Renal pelvis (tissue), 4 donors: Measurements from ENCODE around the gene KIAA0232. TPM values are rescaled to one million over a fixed set of nuclear protein-coding genes. Genes with fewer than 3 reads are reported as not detected.
"Not testable (repeated sequence)": the region's sequence is repeated elsewhere in the genome, so short reads cannot be mapped to it uniquely, and the experiment has no call there.

Experiments used
- DNase-seq: peaks from one replicate; pipeline ENCODE4 v3.0.0-alpha.2; 2013
- polyA plus RNA-seq, 3 donors: library from polyadenylated mRNA; unstranded; fragments of 120-200 nt; gene quantifications; one replicate each; pipeline ENCODE4 v1.2.1, GENCODE V29; 2013; ENCODE audit not compliant: insufficient read length in 3 of 3

KIAA0232 gene
- polyA plus RNA-seq, 3 donors, result 37.2 to 44.9 (median 38.1) TPM

DNA sequence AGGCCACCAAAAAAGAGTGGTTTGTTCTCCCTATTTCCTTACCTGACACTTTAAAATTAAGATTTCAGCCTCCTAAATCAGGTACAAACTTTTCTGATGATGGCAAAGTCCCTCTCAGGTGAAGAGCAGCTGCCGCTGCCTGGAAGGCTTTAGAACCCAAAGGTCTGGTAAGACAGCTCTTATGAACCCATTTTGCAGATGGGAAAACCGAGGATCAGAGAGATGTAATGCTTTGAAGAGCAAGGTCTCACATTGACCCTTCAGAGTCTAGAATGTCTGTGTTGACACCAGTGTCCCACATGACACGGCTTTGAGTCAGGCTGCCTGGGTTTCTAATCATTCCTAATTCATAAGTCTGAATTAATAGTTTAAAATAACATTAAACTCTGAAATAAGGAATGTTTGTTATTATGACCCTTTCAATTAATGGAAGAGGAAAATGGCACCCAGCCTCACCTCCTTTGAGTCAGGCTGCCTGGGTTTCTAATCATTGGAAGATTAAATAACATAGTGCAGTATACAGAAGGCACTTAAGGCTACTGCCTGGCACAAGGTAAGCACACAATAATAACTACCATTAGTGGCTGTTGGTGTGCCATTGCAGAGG, 27.9 kb upstream of the KIAA0232 start:
- no peak for DNase-seq

DNA sequence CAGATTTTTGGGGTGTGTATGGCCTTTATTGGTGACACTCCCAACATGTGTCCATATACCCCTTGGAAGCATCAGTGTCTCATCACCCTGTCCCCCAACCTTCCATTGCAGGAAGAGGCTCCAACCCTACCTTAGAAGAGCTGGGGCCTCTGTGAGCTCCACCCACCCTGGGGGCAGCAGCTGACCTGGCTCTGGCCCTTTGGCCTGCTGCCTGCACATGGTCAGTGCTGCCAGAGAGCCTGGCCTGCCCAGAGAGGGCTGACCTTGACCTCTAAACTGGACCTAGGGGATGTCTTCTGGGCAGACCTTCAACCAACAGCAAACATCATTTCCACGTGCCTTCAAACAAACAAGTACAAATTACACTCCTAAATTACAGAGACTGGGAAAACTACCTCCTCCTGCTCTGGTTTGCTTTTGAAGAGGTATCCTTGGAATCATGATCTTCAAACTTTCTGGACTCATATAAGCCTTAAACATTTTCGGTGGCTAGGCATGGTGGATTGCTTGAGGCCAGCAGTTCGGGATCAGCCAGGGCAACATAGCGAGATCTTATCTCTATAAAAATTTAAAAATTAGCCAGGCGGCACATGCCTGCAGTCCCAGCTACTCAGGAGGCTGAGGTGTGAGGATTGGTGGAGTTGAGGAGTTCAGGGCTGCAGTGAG, 27.3 kb upstream of the KIAA0232 start:
- DNase-seq, result no peak

DNA sequence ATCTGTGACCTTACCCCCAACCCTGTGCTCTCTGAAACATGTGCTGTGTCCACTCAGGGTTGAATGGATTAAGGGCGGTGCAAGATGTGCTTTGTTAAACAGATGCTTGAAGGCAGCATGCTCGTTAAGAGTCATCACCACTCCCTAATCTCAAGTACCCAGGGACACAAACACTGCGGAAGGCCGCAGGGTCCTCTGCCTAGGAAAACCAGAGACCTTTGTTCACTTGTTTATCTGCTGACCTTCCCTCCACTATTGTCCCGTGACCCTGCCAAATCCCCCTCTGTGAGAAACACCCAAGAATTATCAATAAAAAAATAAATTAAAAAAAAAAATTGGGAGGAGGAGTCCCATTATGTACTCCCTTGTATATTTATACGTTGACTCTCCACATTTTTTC, 26.2 kb upstream of the KIAA0232 start:
- DNase-seq, result not testable (repeated sequence)

DNA sequence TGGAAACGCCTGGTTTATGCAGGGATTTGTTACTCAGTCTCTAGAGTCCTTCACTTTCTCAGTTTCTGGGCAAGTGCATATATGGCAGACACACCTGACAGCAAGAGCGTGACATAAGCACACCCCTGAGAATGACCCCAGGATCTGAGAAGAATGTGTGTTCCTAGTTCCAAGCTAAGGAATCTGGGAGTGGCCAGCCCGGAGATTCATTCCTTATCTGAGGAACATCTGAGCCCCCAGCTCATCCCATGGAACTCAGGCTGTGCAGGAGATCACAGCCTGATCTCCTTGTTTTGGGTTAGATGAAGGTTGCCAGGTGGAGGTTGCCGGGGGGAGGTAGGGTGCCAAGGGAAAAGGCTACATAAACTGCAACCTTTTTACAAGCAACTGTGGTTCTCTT, 23.8 kb upstream of the KIAA0232 start:
- DNase-seq, result no peak

DNA sequence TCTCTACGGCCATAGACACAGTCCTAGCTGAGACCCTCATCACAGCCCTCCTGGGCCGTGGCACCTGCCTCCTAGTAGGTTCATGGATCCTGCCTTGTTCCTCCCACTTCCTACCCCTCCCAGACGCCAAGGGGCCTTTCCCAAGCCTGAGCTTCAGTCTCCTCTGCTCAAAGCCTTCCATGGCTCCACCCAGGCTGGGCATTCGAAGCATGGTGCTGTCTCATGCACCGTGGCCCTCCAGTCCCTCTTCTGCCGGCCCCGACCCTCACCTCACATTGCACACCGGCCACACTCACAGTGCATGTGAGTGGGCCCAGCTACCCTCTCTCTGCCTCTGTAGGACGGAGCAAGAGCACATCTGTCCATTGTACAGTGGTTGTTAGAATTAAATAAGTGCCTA, 21.7 kb upstream of the KIAA0232 start:
- no peak for DNase-seq

DNA sequence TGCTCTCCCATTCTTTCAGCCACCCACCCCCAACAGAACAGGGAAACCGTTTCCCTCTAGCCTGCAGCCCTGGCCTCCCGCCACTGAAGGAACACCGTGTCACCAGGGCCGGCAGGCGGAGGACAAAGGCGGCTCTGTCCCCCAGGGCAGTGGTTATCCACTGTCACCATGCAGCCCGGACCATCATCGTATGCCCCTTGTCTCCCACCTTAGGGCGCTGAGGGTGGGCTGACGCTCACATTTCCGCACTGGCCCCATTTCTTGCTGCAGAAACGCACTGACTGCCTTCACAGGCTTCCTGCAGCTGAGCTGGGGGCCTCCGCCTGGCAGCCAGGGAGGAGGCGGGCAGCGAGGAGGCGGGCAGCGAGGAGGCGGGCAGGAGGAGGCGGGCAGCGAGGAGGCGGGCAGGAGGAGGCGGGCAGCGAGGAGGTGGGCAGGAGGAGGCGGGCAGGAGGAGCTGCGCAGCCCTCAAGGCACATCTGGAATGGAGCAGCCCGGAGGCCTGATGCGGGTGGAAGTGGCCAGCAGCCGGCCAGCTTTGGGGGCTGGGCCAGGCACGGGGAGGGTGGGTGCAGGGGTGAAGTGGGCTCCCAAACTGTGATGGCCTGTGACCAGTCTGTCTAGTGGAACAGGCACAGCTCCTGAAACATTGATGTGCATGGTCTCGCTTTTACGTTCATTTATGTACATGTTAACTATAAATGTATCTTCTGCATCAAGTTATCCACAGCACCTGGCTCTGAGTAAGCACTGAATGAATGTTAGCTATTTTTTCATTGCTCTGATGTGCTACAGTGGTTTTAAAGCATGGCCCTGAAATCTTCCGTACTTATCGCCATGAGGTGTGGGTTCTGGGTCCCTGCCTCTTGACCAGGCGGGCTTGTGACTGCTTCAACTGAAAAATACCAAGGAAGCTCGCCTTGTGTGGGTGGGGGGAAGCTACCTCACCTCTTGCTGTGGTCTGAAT, 20.6 kb upstream of the KIAA0232 start:
- DNase-seq, result no peak

DNA sequence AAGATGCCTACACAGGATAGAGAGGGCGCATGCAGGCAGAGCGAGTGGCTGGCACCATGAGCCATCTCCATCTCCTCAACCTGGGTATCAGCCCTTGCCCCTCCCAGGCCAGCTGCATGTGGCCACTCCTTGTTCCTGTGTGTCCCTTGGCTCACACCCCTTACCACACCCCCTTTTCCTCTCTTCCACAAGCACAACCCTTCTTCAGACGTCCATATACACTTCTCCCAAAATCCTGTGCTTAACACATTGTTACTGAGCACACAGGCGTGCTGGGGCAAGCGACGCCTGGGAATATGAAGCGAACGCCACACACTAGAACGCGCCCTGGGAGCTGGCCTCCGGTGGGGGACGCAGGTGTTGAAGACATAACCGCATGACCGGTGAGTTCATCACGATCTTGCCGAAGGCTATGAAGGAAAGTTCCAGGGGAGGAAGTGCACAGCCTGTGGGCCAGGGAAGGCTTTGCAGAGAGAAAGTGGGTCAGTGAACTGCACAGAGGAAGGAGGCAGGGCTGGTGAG, 19.1 kb upstream of the KIAA0232 start:
- DNase-seq, result no peak

DNA sequence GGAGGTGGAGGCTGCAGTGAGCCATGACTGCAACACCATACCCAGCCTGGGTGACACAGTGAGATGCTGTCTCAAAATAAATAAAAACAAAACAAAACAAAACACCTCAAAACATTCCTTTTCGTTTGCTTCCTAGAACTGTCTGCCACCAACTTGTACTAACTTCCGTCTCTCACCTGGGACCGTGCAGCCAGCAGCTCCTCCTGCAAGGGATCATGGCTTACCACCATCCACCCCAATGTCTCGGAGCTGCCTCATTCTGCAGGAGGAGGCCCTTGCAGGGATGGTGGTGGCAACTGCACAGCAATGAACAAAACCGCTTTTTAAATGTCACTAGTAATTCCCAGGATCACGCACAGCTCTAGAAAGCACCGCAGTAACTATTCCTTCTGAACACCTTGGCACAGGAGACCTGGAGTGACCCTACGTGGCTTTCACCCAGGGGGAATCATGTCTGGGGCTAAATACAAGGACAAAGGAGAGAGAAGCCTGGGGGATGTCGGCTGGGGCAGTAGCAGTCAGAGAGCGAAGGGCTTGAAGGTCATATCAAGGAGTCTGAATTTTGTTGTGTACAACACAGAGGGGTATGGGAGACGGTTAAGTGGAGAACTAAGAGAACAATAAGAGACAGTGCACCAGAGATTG, 17.4 kb upstream of the KIAA0232 start:
- no peak for DNase-seq

DNA sequence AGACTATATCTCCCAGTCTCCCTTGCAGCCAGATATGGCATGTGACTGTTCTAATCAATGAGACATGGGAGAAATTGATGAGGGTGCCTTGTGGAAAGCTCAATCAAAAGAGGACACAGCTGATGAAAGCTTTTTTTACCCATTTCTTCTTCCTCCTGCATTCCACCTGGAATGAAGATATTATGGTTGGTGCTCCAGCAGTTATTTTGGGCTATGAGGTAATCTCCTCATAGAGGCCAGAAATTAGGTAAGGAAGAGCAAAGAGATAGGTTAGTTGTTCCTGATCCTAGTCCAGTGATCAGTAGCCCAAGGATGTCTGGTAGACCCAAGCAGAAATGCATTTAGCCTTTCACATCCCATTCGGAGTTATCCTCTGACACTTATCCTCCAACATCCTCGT, 16.8 kb upstream of the KIAA0232 start:
- DNase-seq, result no peak

DNA sequence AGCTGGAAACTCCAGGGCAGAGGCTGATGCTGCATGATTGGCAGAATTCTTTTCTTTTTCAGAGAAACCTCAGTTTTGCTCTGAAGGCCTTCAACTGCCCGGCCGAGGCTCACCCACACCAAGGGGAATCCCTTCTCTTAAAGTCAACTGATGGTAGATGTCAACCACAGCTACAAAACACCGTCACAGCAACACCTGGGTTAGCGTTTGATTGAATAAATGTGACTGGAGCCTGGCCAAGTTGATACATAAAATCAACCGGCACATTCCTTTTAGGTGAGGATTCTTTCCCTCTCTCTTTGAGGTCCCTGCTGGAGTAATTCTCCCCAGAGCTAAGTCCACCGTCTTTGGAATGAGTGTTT, 15.2 kb upstream of the KIAA0232 start:
- DNase-seq, result no peak

DNA sequence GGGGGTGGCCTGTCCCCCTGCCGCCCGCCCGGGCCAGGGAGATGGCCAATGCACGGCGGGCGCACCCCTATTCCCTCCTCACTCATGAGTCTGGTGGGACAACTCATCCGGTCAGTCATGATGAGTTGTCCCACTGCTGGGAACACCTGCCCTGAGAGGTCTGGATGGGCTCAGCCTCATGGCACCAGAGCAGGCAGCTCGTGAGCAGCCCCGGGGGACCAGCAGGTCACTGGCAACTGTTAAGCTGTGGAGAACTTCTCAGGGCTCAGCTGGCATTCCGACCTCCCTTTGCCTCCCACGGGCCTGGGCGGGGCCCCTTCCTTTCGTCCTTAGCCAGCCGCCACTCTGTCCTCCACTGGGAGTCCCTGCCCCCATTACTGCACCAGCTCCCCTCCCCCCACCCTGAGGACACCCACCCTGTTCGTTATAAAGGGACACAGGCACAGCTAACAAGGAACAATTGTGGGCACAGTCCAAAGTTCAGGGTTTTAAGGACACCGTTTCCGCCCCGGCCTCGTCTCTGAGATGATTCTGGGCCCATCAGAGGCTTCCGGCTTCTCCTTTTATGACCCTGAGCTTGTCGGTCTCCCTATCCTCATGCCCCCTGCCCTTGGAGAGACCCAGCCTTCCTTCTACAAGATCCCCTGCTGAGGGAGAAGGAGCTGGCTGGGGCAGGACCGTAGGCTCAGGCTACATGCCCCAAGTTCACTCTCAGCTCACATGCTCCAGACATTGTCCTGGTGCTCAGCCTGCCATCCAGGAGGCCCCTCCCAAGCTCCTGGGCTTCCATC, 14.6 kb upstream of the KIAA0232 start:
- no peak for DNase-seq

DNA sequence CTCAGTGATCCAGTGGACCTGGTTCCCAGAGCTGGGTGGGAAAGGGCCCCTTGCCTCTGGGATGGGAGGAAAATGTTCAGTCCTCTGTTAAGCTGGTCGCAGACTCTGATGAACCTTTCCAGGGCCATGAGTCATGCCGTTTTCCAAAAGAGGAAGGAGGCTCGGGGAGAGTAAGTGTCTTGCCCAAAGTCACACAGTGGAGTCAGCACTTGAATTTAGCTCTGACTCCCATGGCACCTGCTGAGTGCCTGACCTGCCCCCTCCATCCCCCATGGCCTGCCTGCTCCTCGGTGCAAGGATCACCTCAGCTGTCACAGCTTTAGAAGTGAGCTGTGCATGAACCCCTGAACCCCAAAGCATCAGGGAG, 14.0 kb upstream of the KIAA0232 start:
- DNase-seq, result no peak

DNA sequence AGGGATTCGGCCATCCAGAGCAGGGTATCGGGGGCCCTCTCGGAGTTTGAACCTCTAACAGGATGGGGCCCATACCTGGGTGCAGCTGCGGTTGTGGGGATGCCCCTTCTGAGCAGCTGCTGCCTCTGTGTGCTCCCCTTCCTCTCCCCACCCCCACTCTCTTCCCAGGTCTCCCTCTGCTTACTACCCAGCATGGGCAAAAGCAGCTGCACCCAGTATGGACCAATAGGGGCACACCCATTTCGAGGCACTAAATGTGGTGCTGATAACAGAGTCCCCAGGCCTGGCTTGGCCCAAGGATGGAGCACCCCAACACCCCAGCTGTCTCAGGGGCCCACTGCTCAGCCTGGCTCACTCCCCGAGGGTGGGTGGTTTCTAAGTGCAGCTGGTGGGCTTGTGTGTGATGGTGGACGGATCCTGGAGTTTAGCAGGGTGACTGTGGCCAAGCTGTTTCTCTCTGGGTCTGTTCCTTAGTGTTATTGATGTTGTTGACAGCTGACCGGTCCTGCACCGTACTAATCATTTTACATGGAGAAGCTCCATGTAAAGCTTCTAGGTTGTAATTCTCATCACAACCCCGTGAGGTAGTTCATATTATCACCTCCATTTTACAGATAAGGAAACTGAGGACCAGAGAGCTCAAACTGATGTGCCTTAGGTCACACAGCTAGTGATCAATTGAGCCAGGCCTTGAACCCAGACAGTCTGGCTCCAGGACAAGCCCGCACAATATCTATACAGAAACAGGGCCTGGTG, 13.1 kb upstream of the KIAA0232 start:
- no peak for DNase-seq

DNA sequence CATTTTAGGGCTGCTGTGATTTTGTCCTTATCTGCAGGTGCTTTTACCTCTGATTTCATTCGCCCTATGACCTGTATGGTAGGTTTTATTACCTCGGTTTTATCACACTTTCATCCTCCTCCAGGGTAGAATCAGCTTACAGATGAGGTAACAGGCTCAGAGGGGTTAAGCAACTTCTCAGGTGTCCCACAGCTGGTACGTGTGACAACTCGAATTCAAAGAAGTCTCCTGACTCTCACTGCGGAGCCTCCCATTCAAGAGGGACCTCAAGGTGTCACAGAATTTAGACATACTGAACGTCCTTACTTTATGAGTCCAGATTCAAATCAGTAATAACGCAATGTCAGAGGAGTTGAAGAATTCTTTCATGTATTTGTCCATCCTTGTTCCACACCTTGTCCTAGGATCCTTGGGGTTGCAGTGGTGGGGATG, 12.5 kb upstream of the KIAA0232 start:
- DNase-seq, result no peak

DNA sequence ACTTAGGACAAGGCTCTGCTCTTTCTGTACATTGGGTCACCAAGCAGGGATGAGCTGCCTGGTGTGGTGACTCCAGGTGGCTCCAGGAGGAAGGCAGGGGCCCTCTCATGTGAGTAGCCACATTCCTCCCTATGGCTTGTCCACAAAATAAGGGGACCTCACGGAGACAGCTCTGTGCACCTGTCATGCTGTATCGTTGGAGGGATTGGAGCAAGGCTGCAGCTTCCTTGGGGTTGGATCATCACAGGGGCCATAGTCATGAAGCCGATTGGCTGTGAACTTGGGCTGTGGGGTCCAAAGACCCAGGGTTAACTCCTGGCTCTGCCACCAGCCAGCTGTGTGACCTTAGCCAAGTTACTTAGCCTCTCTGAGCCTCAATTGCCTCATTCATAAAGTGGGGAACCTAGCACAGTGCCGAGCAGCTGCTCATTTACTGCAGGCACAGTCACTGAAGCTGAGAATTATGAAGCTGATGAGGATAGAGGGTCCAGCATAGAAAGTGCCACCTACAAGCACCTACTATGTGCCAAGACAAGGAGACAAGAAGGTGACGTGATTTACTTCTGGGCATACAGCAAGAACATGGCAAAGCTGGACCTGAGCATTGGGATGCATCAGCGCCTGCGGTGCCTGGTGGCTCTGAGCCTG, 11.8 kb upstream of the KIAA0232 start:
- no peak for DNase-seq

DNA sequence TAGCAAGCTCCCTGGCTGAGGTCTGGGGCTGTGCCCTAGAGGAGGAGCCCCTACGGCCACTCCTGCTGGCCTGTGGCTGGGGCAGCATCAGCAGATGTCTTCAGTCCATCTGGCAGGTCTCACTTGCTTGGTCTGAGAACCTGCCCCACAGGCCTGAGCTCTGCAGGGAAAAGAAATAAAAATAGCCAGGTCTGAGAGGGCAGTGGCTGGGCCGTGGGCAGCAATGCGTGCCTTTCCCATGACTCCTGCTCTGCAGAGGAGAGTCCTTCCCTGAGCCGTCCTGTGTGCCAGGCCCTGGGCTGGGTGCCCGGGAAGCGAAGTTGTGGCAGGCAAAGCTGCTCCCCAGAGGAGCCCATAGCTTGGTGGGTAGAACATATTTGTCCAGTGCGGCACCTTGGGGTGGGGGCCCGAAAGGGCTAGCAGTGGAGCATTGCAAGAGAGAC, 11.3 kb upstream of the KIAA0232 start:
- no peak for DNase-seq

DNA sequence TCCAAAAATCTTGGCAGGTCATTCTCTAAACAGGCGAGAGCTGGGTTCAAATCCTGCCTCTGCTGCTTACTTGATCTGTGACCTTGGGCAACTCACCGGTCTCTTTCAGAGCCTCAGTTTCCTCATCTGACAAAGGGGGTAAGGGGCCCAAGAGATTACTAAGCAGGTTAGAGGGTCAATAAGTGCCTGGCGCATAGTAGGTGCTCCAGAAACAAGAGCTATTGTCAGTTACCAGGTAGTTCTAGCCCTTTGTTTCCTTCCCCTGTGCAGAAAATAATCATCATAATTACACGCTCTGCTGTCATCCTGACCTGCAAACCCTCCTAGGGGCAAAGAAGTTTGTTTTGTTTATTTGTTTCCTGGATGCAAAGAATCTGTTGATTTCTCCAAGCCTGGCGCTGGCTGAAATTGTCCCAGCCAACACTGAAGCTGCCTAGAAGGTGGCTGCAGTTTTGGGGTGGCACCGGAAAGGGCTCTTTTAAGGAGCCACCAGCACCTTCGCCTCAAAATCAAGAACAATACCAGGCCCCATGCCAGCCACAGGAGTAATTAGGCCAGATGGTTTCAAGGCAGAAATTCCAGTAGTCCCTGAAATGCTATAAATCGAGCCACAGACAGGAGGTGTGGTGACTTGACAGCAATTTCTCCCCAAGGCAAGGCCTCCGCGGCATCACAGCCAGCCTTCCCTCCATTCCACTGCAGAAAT, 10.2 kb upstream of the KIAA0232 start:
- DNase-seq, result peak; percentile 58

DNA sequence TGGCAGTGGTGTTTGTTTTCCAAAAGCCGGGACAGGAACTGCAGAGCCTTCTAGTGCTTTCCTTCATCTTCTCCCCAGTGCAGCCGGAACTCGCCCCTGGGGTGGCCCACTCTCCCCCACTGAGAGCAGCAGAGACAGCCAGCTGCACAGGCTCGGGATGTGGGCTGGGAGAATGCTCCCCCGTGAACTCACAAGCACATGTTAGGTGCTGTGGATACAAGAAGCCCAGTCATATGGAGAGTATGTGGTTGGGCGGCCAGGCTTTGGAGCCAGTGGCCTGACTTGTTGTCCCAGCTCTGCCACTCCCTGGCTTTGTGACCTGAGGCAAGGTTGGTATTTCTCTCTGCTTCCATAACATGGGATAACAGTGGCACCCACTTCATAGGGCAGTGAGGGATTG, 9.4 kb upstream of the KIAA0232 start:
- DNase-seq, result no peak
